HepG2 (cell line): ENCODE measurements around the gene EFCAB13. TPM values are rescaled to one million over a fixed set of nuclear protein-coding genes. Genes with fewer than 3 reads are reported as not detected.

Source experiments
- ARNT ChIP-seq: fragments of 450-650 bp; IDR thresholded peaks from 2 replicates; pipeline ENCODE4 v1.6.1; 2017
- ATAD3A ChIP-seq: sonication (generic); formaldehyde crosslinking; IDR thresholded peaks from 2 replicates; pipeline ENCODE4 v1.4.0; 2020; ENCODE audit warnings: missing genetic modification reagents
- ETV6 ChIP-seq: sonication (generic); formaldehyde crosslinking; conservative IDR thresholded peaks from 2 replicates; pipeline ENCODE4 v1.4.0; 2020; ENCODE audit warnings: missing genetic modification reagents
- GATAD2A ChIP-seq: IDR thresholded peaks from 2 replicates; pipeline ENCODE4 v1.6.1; 2016
- HDAC6 ChIP-seq: fragments of 200-600 bp; sonication (generic); IDR thresholded peaks from 2 replicates; pipeline ENCODE4 v1.7.0; 2017; ENCODE audit warnings: mild to moderate bottlenecking, antibody characterized with exemption, low read length, low read depth
- KDM6A ChIP-seq: IDR thresholded peaks from 2 replicates; pipeline ENCODE4 v1.6.1; 2016; ENCODE audit warnings: low read depth
- MAFF ChIP-seq: IDR thresholded peaks from 2 replicates; pipeline ENCODE4 v1.6.1; 2011; ENCODE audit warnings: low read depth, low read length, improper control_type of control experiment
- MZF1 ChIP-seq: sonication (generic); formaldehyde crosslinking; IDR thresholded peaks from 2 replicates; pipeline ENCODE4 v1.8.1; 2023; ENCODE audit warnings: mild to moderate bottlenecking, missing genetic modification reagents, borderline replicate concordance
- SUZ12 ChIP-seq: fragments of 150-350 bp; IDR thresholded peaks from 2 replicates; pipeline ENCODE4 v1.6.1; 2014; ENCODE audit warnings: low read depth, low read length
- TCF7 ChIP-seq: sonication (generic); IDR thresholded peaks from 2 replicates; pipeline ENCODE4 v1.6.1; 2016; ENCODE audit warnings: antibody characterized with exemption, low read depth
- YY1 ChIP-seq: IDR thresholded peaks from 2 replicates; pipeline ENCODE4 v1.6.1; 2011; ENCODE audit warnings: low read length, low read depth, moderate library complexity, mild to moderate bottlenecking; ENCODE audit not compliant: insufficient read depth, insufficient replicate concordance
- ZNF142 ChIP-seq: sonication (generic); formaldehyde crosslinking; IDR thresholded peaks from 2 replicates; pipeline ENCODE4 v1.4.0; 2020; ENCODE audit warnings: missing genetic modification reagents
- ZNF253 ChIP-seq: sonication (generic); formaldehyde crosslinking; IDR thresholded peaks from 2 replicates; pipeline ENCODE4 v1.8.0; 2022; ENCODE audit warnings: mild to moderate bottlenecking, missing genetic modification reagents, borderline replicate concordance
- ZNF432 ChIP-seq: sonication (generic); formaldehyde crosslinking; IDR thresholded peaks from 2 replicates; pipeline ENCODE4 v1.5.0; 2020; ENCODE audit warnings: missing genetic modification reagents, mild to moderate bottlenecking, borderline replicate concordance
- ZNF446 ChIP-seq: sonication (generic); formaldehyde crosslinking; IDR thresholded peaks from 2 replicates; pipeline ENCODE4 v1.5.0; 2020; ENCODE audit warnings: mild to moderate bottlenecking, missing genetic modification reagents
- ZNF512B ChIP-seq: sonication (generic); formaldehyde crosslinking; IDR thresholded peaks from 2 replicates; pipeline ENCODE4 v1.5.1; 2020; ENCODE audit warnings: missing genetic modification reagents, mild to moderate bottlenecking, borderline replicate concordance
- ZNF563 ChIP-seq: sonication (generic); formaldehyde crosslinking; IDR thresholded peaks from 2 replicates; pipeline ENCODE4 v1.8.0; 2022; ENCODE audit warnings: mild to moderate bottlenecking, moderate library complexity, missing genetic modification reagents
- ZNF569 ChIP-seq: sonication (generic); formaldehyde crosslinking; IDR thresholded peaks from 2 replicates; pipeline ENCODE4 v1.5.0; 2020; ENCODE audit warnings: mild to moderate bottlenecking, missing genetic modification reagents, moderate library complexity, borderline replicate concordance
- ZNF605 ChIP-seq: sonication (generic); formaldehyde crosslinking; IDR thresholded peaks from 2 replicates; pipeline ENCODE4 v1.8.0; 2022; ENCODE audit warnings: mild to moderate bottlenecking, missing genetic modification reagents
- ZNF746 ChIP-seq: sonication (generic); formaldehyde crosslinking; IDR thresholded peaks from 2 replicates; pipeline ENCODE4 v1.8.0; 2022; ENCODE audit warnings: mild to moderate bottlenecking, missing genetic modification reagents
- ZNF782 ChIP-seq: sonication (generic); formaldehyde crosslinking; IDR thresholded peaks from 2 replicates; pipeline ENCODE4 v1.4.0; 2020; ENCODE audit warnings: missing genetic modification reagents, mild to moderate bottlenecking, borderline replicate concordance
- polyA plus RNA-seq, 8 experiments: library from polyadenylated mRNA; depleted of rRNA in 3 of 8; stranded (reverse) in 7 of 8; unstranded in 1 of 8; fragments of >200 nt; fragmentation: Illumina TruSeq in 4 of 8; extraction: Trizol in 4 of 8; gene quantifications; 2 replicates each; pipeline versions ENCODE4 v1.2.1 to v1.2.3, GENCODE V29; 2011 to 2016; ENCODE audit warnings: low read depth in 4 of 8, missing spikeins in 1 of 8, mixed read lengths in 1 of 8; ENCODE audit not compliant: insufficient read depth in 1 of 8
- total RNA-seq, 5 experiments: library from RNA; depleted of rRNA; stranded (reverse); fragments of >200 nt; fragmentation: Illumina TruSeq; extraction: Trizol; gene quantifications; 2 replicates each; pipeline ENCODE4 v1.2.3, GENCODE V29; 2016; ENCODE audit warnings: low read depth in 1 of 5

Gene EFCAB13
- total and polyA plus RNA-seq, 2 of the 13 experiments (the other 11 are each of a cell fraction or from before 2014, with no cell fraction given): 0.22 to 0.71 TPM

- TF ChIP-seq ZNF142 (CRISPR knock-in tag) (no peak), ZNF446 (no peak), ZNF563 (CRISPR knock-in tag) (no peak), ZNF569 (CRISPR knock-in tag) (no peak), ZNF512B (CRISPR knock-in tag) (0 out of 2 replicates have a peak, but pooled peaks have one; percentile 71), SUZ12 (no peak), MAFF (no peak), TCF7 (peak; percentile 47), YY1 (no peak), ZNF432 (CRISPR knock-in tag) (no peak), ETV6 (CRISPR knock-in tag) (no peak), MZF1 (CRISPR knock-in tag) (no peak), ZNF253 (no peak), GATAD2A (peak; percentile 87), KDM6A (no peak), ARNT (no peak), HDAC6 (no peak), ZNF746 (CRISPR knock-in tag) (no peak; the same call in 1 of the 2 replicates), ZNF605 (no peak), ATAD3A (CRISPR knock-in tag) (no peak), ZNF782 (CRISPR knock-in tag) (no peak)
Measured at GRCh38 chr17:47291242-47291873, 32.4 kb upstream of the EFCAB13 start (continued).
